ENCODE data around the gene PROCA1.

The PROCA1 gene

DNA sequence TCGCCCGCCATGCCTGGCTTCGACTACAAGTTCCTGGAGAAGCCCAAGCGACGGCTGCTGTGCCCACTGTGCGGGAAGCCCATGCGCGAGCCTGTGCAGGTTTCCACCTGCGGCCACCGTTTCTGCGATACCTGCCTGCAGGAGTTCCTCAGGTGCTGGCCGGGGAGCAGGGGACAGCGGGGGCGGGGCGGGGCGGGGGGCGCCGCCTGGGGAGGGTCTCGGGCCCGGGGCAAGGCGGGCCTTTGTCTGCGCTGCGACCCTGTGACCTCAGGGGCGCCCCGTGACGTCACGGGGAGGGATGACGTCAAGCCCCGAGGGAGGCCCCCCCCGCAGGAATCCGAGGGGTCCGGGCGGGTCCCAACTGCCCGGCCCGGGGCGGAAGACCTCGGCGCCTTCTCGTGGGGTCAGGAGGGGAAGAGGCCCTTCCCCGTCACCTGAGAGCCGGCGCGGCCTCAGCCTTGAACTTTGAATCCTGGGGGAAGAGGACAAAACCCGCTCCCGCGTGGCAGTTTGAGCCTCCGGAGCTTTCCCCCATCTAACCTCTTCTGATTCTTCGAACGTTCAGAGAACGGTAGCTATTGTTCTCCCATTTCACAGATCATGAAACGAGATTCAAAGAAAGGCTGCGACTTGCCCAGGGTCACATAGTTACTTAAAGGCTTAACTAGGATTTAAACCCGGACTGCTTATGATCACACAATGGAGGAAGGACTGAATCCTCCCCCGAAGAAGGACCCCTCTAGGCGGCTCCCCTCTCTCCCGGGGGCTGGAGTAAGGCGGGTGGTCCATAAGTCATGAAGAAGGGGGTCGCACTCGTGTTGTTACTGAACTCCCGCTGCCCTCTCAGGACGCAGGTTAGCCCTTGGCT is 32.6 kb upstream of the PROCA1 start:
- H3K4me2 ChIP-seq (ENCODE audit: low read depth, low read length, poor library complexity, severe bottlenecking) = peak overlapping the region; percentile 86
- H2AFZ ChIP-seq (ENCODE audit: low read length) = peak overlapping the region; percentile 29

GRCh38 chr17:28743243-28744103 is 31.8 kb upstream of the PROCA1 start, which contains the start of gene TRAF4:
TSS of gene TRAF4 (plus strand) at chr17:28744011. CDS start at chr17:28744113, 102 bp downstream.
- Histone ChIP-seq H4K20me1 (ENCODE audit: insufficient read depth, low read length, poor library complexity, severe bottlenecking) (peaks cover 26% of the 10 kb centered on the region), H3K4me1 (ENCODE audit: insufficient read depth, low read length, poor library complexity, severe bottlenecking) (peaks cover 36% of the 10 kb centered on the region), H3K27me3 (ENCODE audit: insufficient read depth, low read length, poor library complexity, severe bottlenecking) (no peaks in the 10 kb centered on the region), H3K4me3 (ENCODE audit: low read length, poor library complexity, severe bottlenecking) (peak within 1 kb of the TSS; percentile 93), H3K9me3 (ENCODE audit: insufficient read depth, low read depth, low read length) (no peaks in the 10 kb centered on the region), H3K36me3 (ENCODE audit: insufficient read depth, low read length) (peaks cover 15% of the 10 kb centered on the region; the same call in 1 of the 2 replicates), H3K4me2 (ENCODE audit: low read depth, low read length, poor library complexity, severe bottlenecking) (peak within 1 kb of the TSS; percentile 100), H3K9ac (ENCODE audit: low read depth, low read length, poor library complexity, severe bottlenecking) (peak within 1 kb of the TSS; percentile 82), H3K79me2 (ENCODE audit: insufficient read depth, low read length) (peaks cover 44% of the 10 kb centered on the region), H2AFZ (ENCODE audit: low read length) (peak within 1 kb of the TSS; percentile 94), H3F3A (ENCODE audit: low read depth) (no peaks in the 10 kb centered on the region), H3K9me2 (replicated peaks; ENCODE audit: low read depth, low read length) (no peaks in the 10 kb centered on the region)
- TF ChIP-seq EZH2phosphoT487 (IDR thresholded peaks at IDR 0.05; ENCODE audit: borderline replicate concordance) = no peak

More for the DNA sequence above, 32.6 kb upstream of the PROCA1 start:
- peaks cover 44% of the 10 kb centered on the region for H3K79me2 ChIP-seq (ENCODE audit: insufficient read depth, low read length)
- no peaks in the 10 kb centered on the region for H3K27me3 ChIP-seq (ENCODE audit: insufficient read depth, low read length, poor library complexity, severe bottlenecking)
- H3K4me1 ChIP-seq (ENCODE audit: insufficient read depth, low read length, poor library complexity, severe bottlenecking) = peaks cover 30% of the 10 kb centered on the region
- H3K9ac ChIP-seq (ENCODE audit: low read depth, low read length, poor library complexity, severe bottlenecking) = peak overlapping the region; percentile 82
- peak overlapping the region; percentile 93 for H3K4me3 ChIP-seq (ENCODE audit: low read length, poor library complexity, severe bottlenecking)
- no peaks in the 10 kb centered on the region for H3K9me2 ChIP-seq (replicated peaks; ENCODE audit: low read depth, low read length)
- H3K9me3 ChIP-seq (ENCODE audit: insufficient read depth, low read depth, low read length) = no peaks in the 10 kb centered on the region
- H3K36me3 ChIP-seq (ENCODE audit: insufficient read depth, low read length) = peaks cover 24% of the 10 kb centered on the region; the same call in 1 of the 2 replicates
- no peaks in the 10 kb centered on the region for H3F3A ChIP-seq (ENCODE audit: low read depth)
- H4K20me1 ChIP-seq (ENCODE audit: insufficient read depth, low read length, poor library complexity, severe bottlenecking) = peaks cover 28% of the 10 kb centered on the region
- no peak for TF ChIP-seq CTCF (conservative IDR thresholded peaks at IDR 0.05; ENCODE audit: low read length)
- no peak for TF ChIP-seq EZH2phosphoT487 (IDR thresholded peaks at IDR 0.05; ENCODE audit: borderline replicate concordance)

GRCh38 chr17:28741358-28742349 is 30.0 kb upstream of the PROCA1 start:
- Histone ChIP-seq H3K9me3 (ENCODE audit: insufficient read depth, low read depth, low read length) (no peaks in the 10 kb centered on the region), H3K27me3 (ENCODE audit: insufficient read depth, low read length, poor library complexity, severe bottlenecking) (no peaks in the 10 kb centered on the region), H3F3A (ENCODE audit: low read depth) (no peaks in the 10 kb centered on the region), H3K4me3 (ENCODE audit: low read length, poor library complexity, severe bottlenecking) (no peak overlapping the region), H2AFZ (ENCODE audit: low read length) (no peak overlapping the region), H3K4me2 (ENCODE audit: low read depth, low read length, poor library complexity, severe bottlenecking) (no peak overlapping the region), H3K9ac (ENCODE audit: low read depth, low read length, poor library complexity, severe bottlenecking) (no peak overlapping the region), H3K9me2 (replicated peaks; ENCODE audit: low read depth, low read length) (no peaks in the 10 kb centered on the region), H4K20me1 (ENCODE audit: insufficient read depth, low read length, poor library complexity, severe bottlenecking) (peaks cover 16% of the 10 kb centered on the region), H3K4me1 (ENCODE audit: insufficient read depth, low read length, poor library complexity, severe bottlenecking) (peaks cover 35% of the 10 kb centered on the region), H3K36me3 (ENCODE audit: insufficient read depth, low read length) (no peaks in the 10 kb centered on the region), H3K79me2 (ENCODE audit: insufficient read depth, low read length) (peaks cover 28% of the 10 kb centered on the region)
- TF ChIP-seq EZH2phosphoT487 (IDR thresholded peaks at IDR 0.05; ENCODE audit: borderline replicate concordance) (no peak), CTCF (conservative IDR thresholded peaks at IDR 0.05; ENCODE audit: low read length) (no peak)

Measured in Loucy (cell line).